ENCODE results near the gene AMY1B.
"Not testable (repeated sequence)": the region's sequence is repeated elsewhere in the genome, so short reads cannot be mapped to it uniquely, and the experiment has no call there.

AMY1B gene

DNA sequence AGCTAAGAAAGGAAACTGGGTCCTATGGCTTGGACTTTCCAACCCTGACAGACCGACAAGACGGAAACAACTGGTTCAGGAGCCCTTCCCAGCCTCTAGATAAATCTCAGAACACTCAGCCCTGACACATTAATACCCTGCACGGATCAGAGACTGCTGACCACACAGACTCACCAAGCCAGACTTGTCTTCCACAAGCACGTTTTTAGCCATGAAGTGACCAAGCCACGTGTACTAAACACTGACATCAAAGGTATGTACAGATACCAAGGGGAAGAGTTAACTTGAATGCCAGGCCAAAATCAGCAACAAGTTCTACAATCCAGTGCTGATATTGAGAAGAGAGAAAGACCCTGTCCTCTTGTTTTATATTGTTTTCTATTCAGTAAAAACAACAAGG lies at the start of gene AMY1B:
TSS of gene AMY1B (minus strand) at position 101 of the 400 bp plus-strand sequence. CDS start 571 bp downstream, outside the sequence.
- DNase-seq (ENCODE audit: low spot score); FAIRE-seq: not testable (repeated sequence)

DNA sequence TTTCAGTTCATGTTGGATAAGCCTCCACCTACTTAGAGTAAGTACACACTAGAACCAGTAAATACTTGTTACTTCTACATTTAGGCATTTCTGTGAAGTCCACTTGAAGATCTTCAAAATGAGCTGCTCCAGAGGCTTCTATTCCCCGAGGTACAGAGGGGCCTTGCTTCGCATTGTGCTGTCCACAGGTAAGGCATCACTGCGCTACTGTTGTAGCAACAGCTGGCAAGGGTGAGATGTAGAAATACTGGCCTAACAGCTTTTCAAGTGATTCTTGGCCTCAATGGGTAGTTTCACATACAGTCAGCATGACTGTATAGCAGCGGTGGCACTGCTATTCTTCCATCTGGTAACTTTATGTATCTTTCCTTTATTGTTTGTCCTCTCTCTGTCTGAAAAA lies 49.0 kb upstream of the AMY1B start:
- not testable (repeated sequence) for DNase-seq (ENCODE audit: low spot score); FAIRE-seq

DNA sequence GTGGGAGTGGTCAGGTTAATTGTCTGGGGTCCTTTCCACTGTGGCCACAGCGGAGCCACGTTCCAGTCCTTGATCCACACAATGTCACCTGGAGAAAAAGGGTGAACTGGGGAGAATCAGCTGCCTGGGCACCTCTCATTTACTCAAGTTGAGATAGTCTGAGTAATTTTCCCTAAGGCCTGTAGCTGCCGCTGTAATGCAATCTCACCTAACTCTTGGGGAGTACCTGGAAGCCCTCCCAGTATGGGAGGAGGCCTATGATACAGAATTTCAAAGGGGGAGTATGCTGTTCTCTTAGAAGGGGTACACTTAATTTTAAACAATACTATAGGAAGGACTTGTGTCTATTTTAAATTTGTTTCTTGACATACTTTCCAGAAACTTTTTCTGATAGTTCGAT lies 48.4 kb upstream of the AMY1B start:
- FAIRE-seq; DNase-seq (ENCODE audit: low spot score): not testable (repeated sequence)

DNA sequence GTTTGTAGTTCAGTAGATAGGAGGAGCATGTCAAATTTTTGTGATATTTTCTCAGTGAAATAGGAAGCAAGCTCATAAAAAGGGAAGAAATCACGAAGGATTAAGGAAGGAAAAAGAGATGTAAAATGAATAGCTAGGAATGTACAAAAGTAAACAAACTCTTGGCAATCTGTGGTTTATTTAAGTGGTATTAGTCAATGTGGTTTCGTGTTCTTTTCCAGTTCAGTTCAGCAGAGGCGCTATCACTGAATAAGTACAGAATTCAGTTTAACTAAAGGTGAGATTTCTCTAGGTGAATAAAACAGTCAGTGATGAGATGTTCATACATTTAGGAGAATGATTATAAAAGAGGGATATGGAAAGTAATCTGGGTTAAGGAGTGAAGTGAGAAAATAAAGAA lies 42.0 kb upstream of the AMY1B start:
- not testable (repeated sequence) for FAIRE-seq; DNase-seq (ENCODE audit: low spot score)

DNA sequence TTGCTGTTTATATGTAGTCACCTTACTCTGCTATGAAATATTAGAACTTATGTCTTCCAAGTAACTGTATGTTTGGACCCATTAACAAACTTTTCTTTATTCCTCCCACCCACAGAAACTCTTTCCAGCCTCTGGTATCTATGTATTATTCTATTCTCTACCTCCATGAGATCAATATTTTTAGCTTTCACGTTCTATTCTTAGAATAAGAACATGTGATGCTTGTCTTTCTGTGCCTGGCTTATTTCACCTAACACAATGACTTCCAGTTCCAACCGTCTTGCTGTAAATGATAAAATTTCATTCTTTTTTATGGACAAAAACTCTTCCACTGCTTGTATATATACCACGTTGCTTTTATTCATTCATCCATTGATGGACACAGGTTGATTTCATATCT lies 39.3 kb upstream of the AMY1B start:
- not testable (repeated sequence) for DNase-seq (ENCODE audit: low spot score); FAIRE-seq

DNA sequence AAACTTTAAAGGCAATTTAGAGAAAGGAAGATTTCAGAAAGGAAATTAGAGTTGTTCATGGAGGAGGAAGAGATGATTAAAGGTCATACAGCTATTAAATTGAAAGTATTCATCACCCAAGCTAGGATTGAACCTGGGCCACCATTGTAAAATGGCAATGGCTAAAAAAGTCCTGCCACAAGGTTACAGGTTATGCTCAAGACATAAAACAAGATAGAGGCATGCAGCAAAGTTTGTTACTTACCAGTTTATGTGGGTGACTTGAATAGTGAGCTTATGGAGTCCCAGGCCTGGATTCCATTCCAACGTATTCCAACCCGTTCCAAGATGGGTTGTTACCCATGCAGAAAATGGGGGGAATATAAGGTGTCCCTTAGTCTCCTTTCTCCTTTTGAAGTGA lies 25.5 kb upstream of the AMY1B start:
- not testable (repeated sequence) for FAIRE-seq

DNA sequence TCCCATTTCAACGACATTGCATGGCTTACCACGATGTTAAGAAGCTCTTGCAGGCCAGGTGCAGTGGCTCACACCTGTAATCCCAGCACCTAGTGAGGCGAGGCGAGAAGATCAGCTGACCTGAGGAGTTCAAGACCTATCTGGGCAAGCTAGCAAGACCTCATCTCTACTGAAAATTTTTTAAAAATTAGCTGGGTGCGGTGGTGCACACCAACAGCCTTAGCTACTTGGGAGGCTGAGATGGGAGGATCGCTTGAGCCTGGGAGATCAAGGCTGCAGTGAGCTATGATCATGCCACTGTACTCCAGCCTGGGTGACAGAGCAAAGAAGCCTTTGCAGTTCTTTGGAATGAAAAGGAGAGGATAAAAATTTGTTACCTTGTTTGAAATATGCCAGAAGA lies 21.4 kb upstream of the AMY1B start:
- not testable (repeated sequence) for FAIRE-seq; DNase-seq (ENCODE audit: low spot score)

More for the DNA sequence above, 25.5 kb upstream of the AMY1B start:
- not testable (repeated sequence) for DNase-seq (ENCODE audit: low spot score)

DNA sequence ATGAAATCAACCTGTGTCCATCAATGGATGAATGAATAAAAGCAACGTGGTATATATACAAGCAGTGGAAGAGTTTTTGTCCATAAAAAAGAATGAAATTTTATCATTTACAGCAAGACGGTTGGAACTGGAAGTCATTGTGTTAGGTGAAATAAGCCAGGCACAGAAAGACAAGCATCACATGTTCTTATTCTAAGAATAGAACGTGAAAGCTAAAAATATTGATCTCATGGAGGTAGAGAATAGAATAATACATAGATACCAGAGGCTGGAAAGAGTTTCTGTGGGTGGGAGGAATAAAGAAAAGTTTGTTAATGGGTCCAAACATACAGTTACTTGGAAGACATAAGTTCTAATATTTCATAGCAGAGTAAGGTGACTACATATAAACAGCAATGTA lies 14.4 kb upstream of the AMY1B start:
- not testable (repeated sequence) for DNase-seq (ENCODE audit: low spot score); FAIRE-seq

DNA sequence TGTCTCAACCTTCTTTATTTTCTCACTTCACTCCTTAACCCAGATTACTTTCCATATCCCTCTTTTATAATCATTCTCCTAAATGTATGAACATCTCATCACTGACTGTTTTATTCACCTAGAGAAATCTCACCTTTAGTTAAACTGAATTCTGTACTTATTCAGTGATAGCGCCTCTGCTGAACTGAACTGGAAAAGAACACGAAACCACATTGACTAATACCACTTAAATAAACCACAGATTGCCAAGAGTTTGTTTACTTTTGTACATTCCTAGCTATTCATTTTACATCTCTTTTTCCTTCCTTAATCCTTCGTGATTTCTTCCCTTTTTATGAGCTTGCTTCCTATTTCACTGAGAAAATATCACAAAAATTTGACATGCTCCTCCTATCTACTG lies 11.7 kb upstream of the AMY1B start:
- DNase-seq (ENCODE audit: low spot score); FAIRE-seq: not testable (repeated sequence)

DNA sequence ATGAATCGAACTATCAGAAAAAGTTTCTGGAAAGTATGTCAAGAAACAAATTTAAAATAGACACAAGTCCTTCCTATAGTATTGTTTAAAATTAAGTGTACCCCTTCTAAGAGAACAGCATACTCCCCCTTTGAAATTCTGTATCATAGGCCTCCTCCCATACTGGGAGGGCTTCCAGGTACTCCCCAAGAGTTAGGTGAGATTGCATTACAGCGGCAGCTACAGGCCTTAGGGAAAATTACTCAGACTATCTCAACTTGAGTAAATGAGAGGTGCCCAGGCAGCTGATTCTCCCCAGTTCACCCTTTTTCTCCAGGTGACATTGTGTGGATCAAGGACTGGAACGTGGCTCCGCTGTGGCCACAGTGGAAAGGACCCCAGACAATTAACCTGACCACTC lies 5.2 kb upstream of the AMY1B start:
- not testable (repeated sequence) for DNase-seq (ENCODE audit: low spot score); FAIRE-seq

DNA sequence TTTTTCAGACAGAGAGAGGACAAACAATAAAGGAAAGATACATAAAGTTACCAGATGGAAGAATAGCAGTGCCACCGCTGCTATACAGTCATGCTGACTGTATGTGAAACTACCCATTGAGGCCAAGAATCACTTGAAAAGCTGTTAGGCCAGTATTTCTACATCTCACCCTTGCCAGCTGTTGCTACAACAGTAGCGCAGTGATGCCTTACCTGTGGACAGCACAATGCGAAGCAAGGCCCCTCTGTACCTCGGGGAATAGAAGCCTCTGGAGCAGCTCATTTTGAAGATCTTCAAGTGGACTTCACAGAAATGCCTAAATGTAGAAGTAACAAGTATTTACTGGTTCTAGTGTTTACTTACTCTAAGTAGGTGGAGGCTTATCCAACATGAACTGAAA lies 4.7 kb upstream of the AMY1B start:
- DNase-seq (ENCODE audit: low spot score); FAIRE-seq: not testable (repeated sequence)

DNA sequence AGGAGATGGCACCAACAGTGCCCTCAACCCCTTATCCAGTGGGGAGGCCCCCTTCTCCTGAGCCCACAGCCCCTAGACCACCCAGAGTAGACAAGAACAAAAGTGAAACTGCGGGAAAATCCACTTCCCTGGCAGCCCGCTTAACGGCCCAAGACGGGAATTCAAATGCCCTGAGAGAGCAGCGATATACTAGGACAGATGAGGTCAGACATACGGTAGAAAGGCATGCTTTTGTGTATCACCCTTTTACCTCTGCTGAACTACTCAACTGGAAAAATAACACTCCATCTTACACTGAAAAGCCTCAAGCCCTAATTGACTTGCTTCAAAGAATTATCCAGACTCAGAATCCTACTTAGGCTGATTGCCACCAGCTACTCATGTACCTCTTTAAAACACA lies 1.4 kb upstream of the AMY1B start:
- FAIRE-seq; DNase-seq (ENCODE audit: low spot score): not testable (repeated sequence)

DNA sequence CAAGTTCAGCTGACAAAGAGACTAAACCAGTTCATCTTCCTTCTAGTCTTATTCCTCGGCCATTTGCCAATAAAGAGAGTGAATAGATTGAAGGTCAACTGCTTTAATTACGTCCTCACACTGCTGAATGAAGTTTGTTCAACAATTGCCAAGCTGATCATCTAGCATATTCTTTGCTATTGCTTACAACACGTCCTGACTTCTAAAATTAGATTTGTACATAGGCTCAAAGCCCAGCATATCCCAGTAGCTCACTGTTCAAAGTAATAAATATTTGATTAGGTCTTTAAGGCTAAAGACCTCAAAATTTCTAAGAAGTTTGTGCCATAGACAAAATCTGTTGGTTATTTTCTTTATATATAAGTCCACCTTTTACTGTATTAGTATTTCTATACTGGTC lies 19.7 kb downstream of the AMY1B start:
- not testable (repeated sequence) for DNase-seq (ENCODE audit: low spot score)
- peak; percentile 94 for FAIRE-seq

DNA sequence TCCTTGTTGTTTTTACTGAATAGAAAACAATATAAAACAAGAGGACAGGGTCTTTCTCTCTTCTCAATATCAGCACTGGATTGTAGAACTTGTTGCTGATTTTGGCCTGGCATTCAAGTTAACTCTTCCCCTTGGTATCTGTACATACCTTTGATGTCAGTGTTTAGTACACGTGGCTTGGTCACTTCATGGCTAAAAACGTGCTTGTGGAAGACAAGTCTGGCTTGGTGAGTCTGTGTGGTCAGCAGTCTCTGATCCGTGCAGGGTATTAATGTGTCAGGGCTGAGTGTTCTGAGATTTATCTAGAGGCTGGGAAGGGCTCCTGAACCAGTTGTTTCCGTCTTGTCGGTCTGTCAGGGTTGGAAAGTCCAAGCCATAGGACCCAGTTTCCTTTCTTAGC lies 40.5 kb downstream of the AMY1B start, which contains the start of gene AMY1A:
TSS of gene AMY1A (plus strand) at position 301 of the 400 bp plus-strand sequence. CDS start 571 bp downstream, outside the sequence.
- DNase-seq (ENCODE audit: low spot score); FAIRE-seq: not testable (repeated sequence)

DNA sequence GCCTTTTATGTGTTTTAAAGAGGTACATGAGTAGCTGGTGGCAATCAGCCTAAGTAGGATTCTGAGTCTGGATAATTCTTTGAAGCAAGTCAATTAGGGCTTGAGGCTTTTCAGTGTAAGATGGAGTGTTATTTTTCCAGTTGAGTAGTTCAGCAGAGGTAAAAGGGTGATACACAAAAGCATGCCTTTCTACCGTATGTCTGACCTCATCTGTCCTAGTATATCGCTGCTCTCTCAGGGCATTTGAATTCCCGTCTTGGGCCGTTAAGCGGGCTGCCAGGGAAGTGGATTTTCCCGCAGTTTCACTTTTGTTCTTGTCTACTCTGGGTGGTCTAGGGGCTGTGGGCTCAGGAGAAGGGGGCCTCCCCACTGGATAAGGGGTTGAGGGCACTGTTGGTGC lies 41.9 kb downstream of the AMY1B start:
- not testable (repeated sequence) for FAIRE-seq

DNA sequence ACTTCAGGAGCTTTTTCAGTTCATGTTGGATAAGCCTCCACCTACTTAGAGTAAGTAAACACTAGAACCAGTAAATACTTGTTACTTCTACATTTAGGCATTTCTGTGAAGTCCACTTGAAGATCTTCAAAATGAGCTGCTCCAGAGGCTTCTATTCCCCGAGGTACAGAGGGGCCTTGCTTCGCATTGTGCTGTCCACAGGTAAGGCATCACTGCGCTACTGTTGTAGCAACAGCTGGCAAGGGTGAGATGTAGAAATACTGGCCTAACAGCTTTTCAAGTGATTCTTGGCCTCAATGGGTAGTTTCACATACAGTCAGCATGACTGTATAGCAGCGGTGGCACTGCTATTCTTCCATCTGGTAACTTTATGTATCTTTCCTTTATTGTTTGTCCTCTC lies 45.1 kb downstream of the AMY1B start:
- FAIRE-seq; DNase-seq (ENCODE audit: low spot score): not testable (repeated sequence)

More for the DNA sequence above, 41.9 kb downstream of the AMY1B start:
- DNase-seq (ENCODE audit: low spot score), result not testable (repeated sequence)

DNA sequence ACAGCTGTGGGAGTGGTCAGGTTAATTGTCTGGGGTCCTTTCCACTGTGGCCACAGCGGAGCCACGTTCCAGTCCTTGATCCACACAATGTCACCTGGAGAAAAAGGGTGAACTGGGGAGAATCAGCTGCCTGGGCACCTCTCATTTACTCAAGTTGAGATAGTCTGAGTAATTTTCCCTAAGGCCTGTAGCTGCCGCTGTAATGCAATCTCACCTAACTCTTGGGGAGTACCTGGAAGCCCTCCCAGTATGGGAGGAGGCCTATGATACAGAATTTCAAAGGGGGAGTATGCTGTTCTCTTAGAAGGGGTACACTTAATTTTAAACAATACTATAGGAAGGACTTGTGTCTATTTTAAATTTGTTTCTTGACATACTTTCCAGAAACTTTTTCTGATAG lies 45.7 kb downstream of the AMY1B start:
- FAIRE-seq; DNase-seq (ENCODE audit: low spot score): not testable (repeated sequence)

DNA sequence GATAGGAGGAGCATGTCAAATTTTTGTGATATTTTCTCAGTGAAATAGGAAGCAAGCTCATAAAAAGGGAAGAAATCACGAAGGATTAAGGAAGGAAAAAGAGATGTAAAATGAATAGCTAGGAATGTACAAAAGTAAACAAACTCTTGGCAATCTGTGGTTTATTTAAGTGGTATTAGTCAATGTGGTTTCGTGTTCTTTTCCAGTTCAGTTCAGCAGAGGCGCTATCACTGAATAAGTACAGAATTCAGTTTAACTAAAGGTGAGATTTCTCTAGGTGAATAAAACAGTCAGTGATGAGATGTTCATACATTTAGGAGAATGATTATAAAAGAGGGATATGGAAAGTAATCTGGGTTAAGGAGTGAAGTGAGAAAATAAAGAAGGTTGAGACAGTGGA lies 52.1 kb downstream of the AMY1B start:
- FAIRE-seq; DNase-seq (ENCODE audit: low spot score): not testable (repeated sequence)

DNA sequence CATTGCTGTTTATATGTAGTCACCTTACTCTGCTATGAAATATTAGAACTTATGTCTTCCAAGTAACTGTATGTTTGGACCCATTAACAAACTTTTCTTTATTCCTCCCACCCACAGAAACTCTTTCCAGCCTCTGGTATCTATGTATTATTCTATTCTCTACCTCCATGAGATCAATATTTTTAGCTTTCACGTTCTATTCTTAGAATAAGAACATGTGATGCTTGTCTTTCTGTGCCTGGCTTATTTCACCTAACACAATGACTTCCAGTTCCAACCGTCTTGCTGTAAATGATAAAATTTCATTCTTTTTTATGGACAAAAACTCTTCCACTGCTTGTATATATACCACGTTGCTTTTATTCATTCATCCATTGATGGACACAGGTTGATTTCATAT lies 54.8 kb downstream of the AMY1B start:
- not testable (repeated sequence) for FAIRE-seq; DNase-seq (ENCODE audit: low spot score)
